ENCODE measurements around the gene SEMA6A. TPM values are rescaled to one million over a fixed set of nuclear protein-coding genes. Genes with fewer than 3 reads are reported as not detected.

Gene SEMA6A
- total RNA-seq, 1 experiment from 2014 or later, result not detected

DNA sequence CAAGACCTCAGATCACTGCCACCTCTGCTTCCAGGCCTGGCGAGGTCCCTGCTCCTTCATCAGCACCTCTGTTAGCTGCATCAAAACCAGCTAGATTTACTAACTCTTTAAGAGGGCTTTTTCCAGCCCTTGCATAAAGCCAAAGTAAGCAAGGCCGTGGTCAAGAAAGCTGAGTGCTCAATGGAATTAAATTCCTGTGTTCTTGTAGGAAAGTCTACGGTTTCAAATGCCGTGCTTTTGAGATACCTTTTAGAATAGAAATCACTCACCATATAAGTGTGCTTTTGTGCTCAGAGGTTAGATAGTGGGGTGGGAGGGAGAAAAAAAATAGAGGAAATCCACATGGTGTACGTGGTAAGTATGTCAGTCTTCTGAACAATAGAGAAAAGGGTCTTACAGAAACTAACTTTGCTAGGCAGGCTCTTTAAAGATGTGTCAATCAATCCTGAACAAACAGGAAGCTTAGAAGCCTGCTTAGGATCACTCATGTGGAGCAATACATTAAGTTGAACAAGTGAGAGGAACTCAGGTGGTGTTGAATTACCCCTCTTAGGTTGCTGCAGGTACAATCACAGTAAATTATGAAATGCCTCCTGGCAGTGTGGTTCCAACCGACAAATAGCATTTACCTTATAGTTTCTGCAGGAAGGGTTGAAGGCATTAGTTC lies 79.7 kb downstream of the SEMA6A start:
- H3K79me2 ChIP-seq (ENCODE audit: low read length), result no peaks in the 10 kb centered on the region
- intact Hi-C loops (cut with micrococcal nuclease), result loop anchor here (5.0 to 10.0 kb wide), 2 partner anchors 250 to 358 kb away; no protein-coding TSS in a partner anchor
- ATAC-seq, result no peak; the same call in 1 of the 2 replicates

GRCh38 chr5:116492776-116493175 lies 81.8 kb downstream of the SEMA6A start:
- H3K27ac ChIP-seq (ENCODE audit: low read length), result peak overlapping the region; percentile 24; the same call in 1 of the 2 replicates

More for the DNA sequence above, 79.7 kb downstream of the SEMA6A start:
- ChIA-PET CTCF (no interaction called here), POLR2A (ENCODE audit: unreplicated experiment) (no interaction called here)
- TF ChIP-seq EZH2phosphoT487 (IDR thresholded peaks at IDR 0.05; ENCODE audit: borderline replicate concordance, low read length) (no peak), EZH2 (IDR thresholded peaks at IDR 0.05; ENCODE audit: low read length, unreplicated experiment) (no peak)
- TF ChIP-seq, protein P1, sequence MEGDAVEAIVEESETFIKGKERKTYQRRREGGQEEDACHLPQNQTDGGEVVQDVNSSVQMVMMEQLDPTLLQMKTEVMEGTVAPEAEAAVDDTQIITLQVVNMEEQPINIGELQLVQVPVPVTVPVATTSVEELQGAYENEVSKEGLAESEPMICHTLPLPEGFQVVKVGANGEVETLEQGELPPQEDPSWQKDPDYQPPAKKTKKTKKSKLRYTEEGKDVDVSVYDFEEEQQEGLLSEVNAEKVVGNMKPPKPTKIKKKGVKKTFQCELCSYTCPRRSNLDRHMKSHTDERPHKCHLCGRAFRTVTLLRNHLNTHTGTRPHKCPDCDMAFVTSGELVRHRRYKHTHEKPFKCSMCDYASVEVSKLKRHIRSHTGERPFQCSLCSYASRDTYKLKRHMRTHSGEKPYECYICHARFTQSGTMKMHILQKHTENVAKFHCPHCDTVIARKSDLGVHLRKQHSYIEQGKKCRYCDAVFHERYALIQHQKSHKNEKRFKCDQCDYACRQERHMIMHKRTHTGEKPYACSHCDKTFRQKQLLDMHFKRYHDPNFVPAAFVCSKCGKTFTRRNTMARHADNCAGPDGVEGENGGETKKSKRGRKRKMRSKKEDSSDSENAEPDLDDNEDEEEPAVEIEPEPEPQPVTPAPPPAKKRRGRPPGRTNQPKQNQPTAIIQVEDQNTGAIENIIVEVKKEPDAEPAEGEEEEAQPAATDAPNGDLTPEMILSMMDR (conservative IDR thresholded peaks at IDR 0.05; ENCODE audit: low read depth, low read length), result no peak
- 0 out of 2 replicates have a peak overlapping the region, but pooled peaks have one; percentile 10 for H3K4me2 ChIP-seq (ENCODE audit: low read length)
- no peaks in the 10 kb centered on the region for H3K9me2 ChIP-seq (replicated peaks; ENCODE audit: low read length)
- peak; percentile 65 for DNase-seq
- H2AFZ ChIP-seq (ENCODE audit: low read length), result no peak overlapping the region
- no TSS peak for BruUV-seq (replicated peaks)
- no peaks in the 10 kb centered on the region for H4K20me1 ChIP-seq (ENCODE audit: low read length)
- no peaks in the 10 kb centered on the region for H3K27me3 ChIP-seq (ENCODE audit: low read length)
- H3K4me1 ChIP-seq (ENCODE audit: insufficient read depth, low read length), result peaks cover 41% of the 10 kb centered on the region
- H3F3A ChIP-seq (ENCODE audit: low read length, unreplicated experiment), result no peaks in the 10 kb centered on the region
- no peaks in the 10 kb centered on the region for H3K9me3 ChIP-seq (ENCODE audit: low read length)
- H3K27ac ChIP-seq (ENCODE audit: low read length), result no peak overlapping the region
- H3K4me3 ChIP-seq (ENCODE audit: low read length), result no peak overlapping the region
- H3K36me3 ChIP-seq (ENCODE audit: low read depth, low read length), result no peaks in the 10 kb centered on the region
- no peak overlapping the region for H3K9ac ChIP-seq (ENCODE audit: low read length)

More at GRCh38 chr5:116492776-116493175, 81.8 kb downstream of the SEMA6A start:
- intact Hi-C loops (cut with micrococcal nuclease), result loop anchor here (10.0 kb wide), 1 partner anchor 248 kb away; no protein-coding TSS in a partner anchor
- ChIA-PET POLR2A (ENCODE audit: unreplicated experiment) (interaction anchor here (0.6 kb wide), 1 partner anchor 83 kb away, joined by 4 read pairs; no protein-coding TSS in a partner anchor), CTCF (no interaction called here)
- Histone ChIP-seq H3K27me3 (ENCODE audit: low read length) (no peaks in the 10 kb centered on the region), H3K4me3 (ENCODE audit: low read length) (no peak overlapping the region), H3K9me3 (ENCODE audit: low read length) (no peaks in the 10 kb centered on the region), H3F3A (ENCODE audit: low read length, unreplicated experiment) (no peaks in the 10 kb centered on the region), H3K9ac (ENCODE audit: low read length) (no peak overlapping the region), H3K79me2 (ENCODE audit: low read length) (no peaks in the 10 kb centered on the region), H4K20me1 (ENCODE audit: low read length) (no peaks in the 10 kb centered on the region), H3K4me2 (ENCODE audit: low read length) (peak overlapping the region; percentile 20; the same call in 1 of the 2 replicates), H3K4me1 (ENCODE audit: insufficient read depth, low read length) (peaks cover 51% of the 10 kb centered on the region), H3K36me3 (ENCODE audit: low read depth, low read length) (no peaks in the 10 kb centered on the region), H3K9me2 (replicated peaks; ENCODE audit: low read length) (no peaks in the 10 kb centered on the region), H2AFZ (ENCODE audit: low read length) (no peak overlapping the region)
- TF ChIP-seq EZH2phosphoT487 (IDR thresholded peaks at IDR 0.05; ENCODE audit: borderline replicate concordance, low read length) (no peak), EZH2 (IDR thresholded peaks at IDR 0.05; ENCODE audit: low read length, unreplicated experiment) (no peak)
- TF ChIP-seq, protein P1 (conservative IDR thresholded peaks at IDR 0.05; ENCODE audit: low read depth, low read length), result no peak
- no TSS peak for BruUV-seq (replicated peaks)
- ATAC-seq, result no peak
- DNase-seq, result no peak

Data from PC-3 (cell line).